H1 (cell line): ENCODE measurements around the gene SOX1. TPM values are rescaled to one million over a fixed set of nuclear protein-coding genes. Genes with fewer than 3 reads are reported as not detected.

Experiments
- CTCF ChIA-PET: fragments of 300-600 bp; sonication (Branson Sonifier 250); formaldehyde crosslinking; loops from one replicate; lab custom pipeline; 2021; ENCODE audit not compliant: partially characterized antibody; lab: Charles Lee
- POLR2A ChIA-PET: fragments of 300-600 bp; sonication (Branson Sonifier 250); formaldehyde crosslinking; loops from one replicate; lab custom pipeline; 2021; ENCODE audit warnings: inconsistent platforms; ENCODE audit not compliant: partially characterized antibody; lab: Charles Lee
- DNase-seq, 2 experiments: peaks; one replicate each; pipeline versions ENCODE4 v3.0.0 to v3.0.0-alpha.2; 2010 to 2022; ENCODE audit warnings: low spot score in 2 of 2, low read depth in 1 of 2, mixed read lengths in 1 of 2
- FAIRE-seq: peaks from 2 replicates; lab custom pipeline; 2011; peaks lifted over from hg19 to GRCh38; lab: Jason Lieb, UNC
- H2AFZ ChIP-seq: 2 replicates; pipeline ENCODE4 v1.8.1; 2012; ENCODE audit warnings: low read length, inconsistent platforms
- H2AK5ac ChIP-seq: 2 replicates; pipeline ENCODE4 v1.6.1; 2013; ENCODE audit warnings: low read depth, low read length
- H2BK120ac ChIP-seq: replicated peaks from 2 replicates; pipeline ENCODE3; 2013; ENCODE audit warnings: low read depth, low read length, inconsistent platforms
- H2BK12ac ChIP-seq: 2 replicates; pipeline ENCODE4 v1.6.1; 2013; ENCODE audit warnings: low read depth, low read length
- H2BK15ac ChIP-seq: 2 replicates; pipeline ENCODE4 v1.6.1; 2013; ENCODE audit warnings: low read length
- H2BK20ac ChIP-seq: 2 replicates; pipeline ENCODE4 v1.6.1; 2013; ENCODE audit warnings: low read length
- H2BK5ac ChIP-seq: 2 replicates; pipeline ENCODE4 v1.6.1; 2013; ENCODE audit warnings: low read depth, low read length
- H3K14ac ChIP-seq: 2 replicates; pipeline ENCODE4 v1.6.1; 2013; ENCODE audit warnings: inconsistent platforms; ENCODE audit not compliant: insufficient read length
- H3K18ac ChIP-seq: 2 replicates; pipeline ENCODE4 v1.6.1; 2013; ENCODE audit warnings: low read length; ENCODE audit errors: extremely low read depth
- H3K23ac ChIP-seq: 2 replicates; pipeline ENCODE4 v1.6.1; 2013; ENCODE audit warnings: inconsistent platforms; ENCODE audit not compliant: insufficient read length
- H3K23me2 ChIP-seq: 2 replicates; pipeline ENCODE4 v1.6.1; 2013; ENCODE audit warnings: low read depth, low read length
- H3K27ac ChIP-seq: 2 replicates; pipeline ENCODE4 v1.6.1; 2011; ENCODE audit warnings: low read depth, low read length, inconsistent platforms
- H3K27me3 ChIP-seq, 4 experiments: replicated peaks in 1 of 4; 1 replicate in 1 of 4; 2 replicates in 3 of 4; pipeline versions ENCODE4 v1.6.1 to v1.8.1; 2011 to 2013; ENCODE audit warnings: low read length in 3 of 4, mild to moderate bottlenecking in 3 of 4, inconsistent platforms in 2 of 4, mixed read lengths in 2 of 4, moderate library complexity in 1 of 4; ENCODE audit not compliant: control insufficient read depth in 3 of 4, insufficient read depth in 3 of 4; ENCODE audit errors: extremely low read depth in 1 of 4
- H3K36me3 ChIP-seq, 4 experiments: 2 replicates each; pipeline versions ENCODE4 v1.6.1 to v1.8.1; 2011 to 2013; ENCODE audit warnings: mild to moderate bottlenecking in 4 of 4, low read length in 3 of 4, moderate library complexity in 2 of 4, control low read depth in 1 of 4, inconsistent platforms in 1 of 4; ENCODE audit not compliant: insufficient read depth in 4 of 4, control insufficient read depth in 2 of 4
- H3K4ac ChIP-seq: replicated peaks from 2 replicates; pipeline ENCODE3; 2013; ENCODE audit warnings: low read length, low read depth, mixed read lengths, inconsistent platforms; ENCODE audit not compliant: insufficient read length
- H3K4me1 ChIP-seq, 4 experiments: replicated peaks in 1 of 4; 1 replicate in 1 of 4; 2 replicates in 3 of 4; pipeline versions ENCODE4 v1.6.1 to v1.8.1; 2011 to 2013; ENCODE audit warnings: low read length in 3 of 4, inconsistent platforms in 2 of 4, mixed read lengths in 1 of 4; ENCODE audit not compliant: insufficient read depth in 4 of 4, control insufficient read depth in 3 of 4
- H3K4me2 ChIP-seq, 2 experiments: 2 replicates each; pipeline versions ENCODE4 v1.6.1 to v1.8.1; 2011 to 2013; ENCODE audit warnings: low read depth in 2 of 2, low read length in 2 of 2, control low read depth in 1 of 2, inconsistent platforms in 1 of 2, mild to moderate bottlenecking in 1 of 2; ENCODE audit not compliant: insufficient read depth in 1 of 2
- H3K4me3 ChIP-seq, 4 experiments: fragments of 200-600, 300-600 bp in 1 of 4; sonication (generic), shearing (Covaris generic), sonication (Bioruptor Twin) in 1 of 4; 2 replicates each; pipeline versions ENCODE4 v1.5.1 to v1.8.1; 2011 to 2016; ENCODE audit warnings: low read length in 4 of 4, low read depth in 3 of 4, control low read depth in 2 of 4, inconsistent platforms in 2 of 4, mild to moderate bottlenecking in 2 of 4, mixed read lengths in 1 of 4, moderate library complexity in 1 of 4; ENCODE audit not compliant: insufficient read depth in 2 of 4; ENCODE audit errors: extremely low read depth in 1 of 4
- H3K56ac ChIP-seq: replicated peaks from 2 replicates; pipeline ENCODE3; 2013; ENCODE audit warnings: low read depth, mild to moderate bottlenecking, mixed read lengths, low read length, inconsistent platforms; ENCODE audit not compliant: insufficient read length
- H3K79me1 ChIP-seq: 2 replicates; pipeline ENCODE4 v1.6.1; 2013; ENCODE audit warnings: low read depth, low read length, control low read depth
- H3K79me2 ChIP-seq, 2 experiments: 2 replicates each; pipeline versions ENCODE4 v1.6.1 to v1.8.1; 2012 to 2013; ENCODE audit warnings: low read length in 2 of 2, mild to moderate bottlenecking in 2 of 2, inconsistent platforms in 1 of 2; ENCODE audit not compliant: insufficient read depth in 2 of 2, control insufficient read depth in 1 of 2
- H3K9ac ChIP-seq, 4 experiments: replicated peaks in 1 of 4; 1 replicate in 1 of 4; 2 replicates in 3 of 4; pipeline versions ENCODE4 v1.6.1 to v1.8.1; 2011 to 2013; ENCODE audit warnings: low read depth in 3 of 4, low read length in 3 of 4, control low read depth in 2 of 4, mild to moderate bottlenecking in 2 of 4, moderate library complexity in 2 of 4, inconsistent platforms in 1 of 4; ENCODE audit errors: extremely low read depth in 1 of 4
- H3K9me3 ChIP-seq, 2 experiments: 2 replicates each; pipeline versions ENCODE4 v1.6.1 to v1.8.1; 2012 to 2013; ENCODE audit warnings: mild to moderate bottlenecking in 2 of 2, moderate library complexity in 2 of 2, control low read depth in 1 of 2, inconsistent platforms in 1 of 2, low read depth in 1 of 2, low read length in 1 of 2, mixed read lengths in 1 of 2; ENCODE audit not compliant: insufficient read depth in 2 of 2
- H4K20me1 ChIP-seq, 2 experiments: replicated peaks in 1 of 2; 2 replicates each; pipeline versions ENCODE3 to v1.8.1; 2011 to 2013; ENCODE audit warnings: inconsistent platforms in 2 of 2, low read length in 2 of 2, mild to moderate bottlenecking in 1 of 2; ENCODE audit not compliant: insufficient read depth in 2 of 2, control insufficient read depth in 1 of 2
- H4K5ac ChIP-seq: 2 replicates; pipeline ENCODE4 v1.6.1; 2013; ENCODE audit warnings: low read length, low read depth, mixed read lengths, inconsistent platforms; ENCODE audit not compliant: insufficient read length
- H4K8ac ChIP-seq: 2 replicates; pipeline ENCODE4 v1.8.0; 2013; ENCODE audit warnings: mild to moderate bottlenecking, moderate library complexity, low read length, inconsistent platforms; ENCODE audit not compliant: insufficient read depth; ENCODE audit errors: extremely low read depth
- H4K91ac ChIP-seq: replicated peaks from 2 replicates; pipeline ENCODE3; 2013; ENCODE audit warnings: low read length, mixed read lengths, inconsistent platforms; ENCODE audit not compliant: insufficient read length
- BCL11A ChIP-seq, 2 experiments: IDR thresholded peaks; one replicate each; pipeline ENCODE4 v1.6.1; 2011; ENCODE audit warnings: low read depth in 2 of 2, low read length in 2 of 2, mild to moderate bottlenecking in 2 of 2
- CTBP2 ChIP-seq: IDR thresholded peaks from 2 replicates; pipeline ENCODE4 v1.7.0; 2011; ENCODE audit warnings: borderline replicate concordance, mild to moderate bottlenecking, moderate library complexity, mixed read lengths, low read length; ENCODE audit not compliant: insufficient read depth, insufficient read length
- FOSL1 ChIP-seq: IDR thresholded peaks from 2 replicates; pipeline ENCODE4 v1.6.1; 2011; ENCODE audit warnings: mild to moderate bottlenecking, low read depth, low read length, moderate library complexity; ENCODE audit not compliant: insufficient read depth
- GABPA ChIP-seq: IDR thresholded peaks from 2 replicates; pipeline ENCODE4 v1.6.1; 2011; ENCODE audit warnings: mild to moderate bottlenecking, low read length, moderate library complexity, borderline replicate concordance; ENCODE audit not compliant: insufficient read depth
- RAD21 ChIP-seq, 2 experiments: IDR thresholded peaks in 1 of 2; conservative IDR thresholded peaks in 1 of 2; 2 replicates each; pipeline ENCODE4 v1.6.1; 2011; ENCODE audit warnings: low read depth in 2 of 2, low read length in 2 of 2, improper control_type of control experiment in 1 of 2, inconsistent platforms in 1 of 2, mild to moderate bottlenecking in 1 of 2, moderate library complexity in 1 of 2
- RBBP5 ChIP-seq: IDR thresholded peaks from 2 replicates; pipeline ENCODE4 v1.7.1; 2012; ENCODE audit warnings: low read depth, mild to moderate bottlenecking, inconsistent platforms, low read length, moderate library complexity, borderline replicate concordance
- SIN3A ChIP-seq, 2 experiments: IDR thresholded peaks in 1 of 2; conservative IDR thresholded peaks in 1 of 2; 2 replicates each; pipeline ENCODE4 v1.6.1; 2011 to 2012; ENCODE audit warnings: low read length in 2 of 2, improper control_type of control experiment in 1 of 2, low read depth in 1 of 2, mild to moderate bottlenecking in 1 of 2
- SIRT6 ChIP-seq: IDR thresholded peaks from one replicate; pipeline ENCODE4 v1.7.1; 2012; ENCODE audit warnings: low read length, inconsistent platforms
- TAF1 ChIP-seq: IDR thresholded peaks from 2 replicates; pipeline ENCODE4 v1.6.1; 2011; ENCODE audit warnings: mild to moderate bottlenecking, low read depth, low read length
- WGBS, 2 experiments: shearing (Covaris generic) in 1 of 2; methylation state at CpG; one replicate each; pipeline versions ENCODE4 v1.1.6 to v1.1.7; 2013 to 2015; ENCODE audit warnings: low lambda C conversion rate in 2 of 2, mixed read lengths in 2 of 2, inconsistent platforms in 1 of 2, low coverage in 1 of 2, missing lambda C conversion rate in 1 of 2; ENCODE audit not compliant: insufficient replicate concordance in 2 of 2, insufficient coverage in 1 of 2, insufficient read length in 1 of 2; ENCODE audit errors: extremely low coverage in 1 of 2, missing lambda C conversion rate in 1 of 2; 5-methylcytosine and 5-hydroxymethylcytosine counted together
- polyA plus RNA-seq, 7 experiments: library from polyadenylated mRNA; depleted of rRNA in 3 of 7; stranded (reverse) in 5 of 7; unstranded in 2 of 7; fragments of >200 nt in 5 of 7; fragments of 200-250 nt in 2 of 7; gene quantifications; 1 replicate in 5 of 7; 2 replicates in 1 of 7; 4 replicates in 1 of 7; pipeline versions ENCODE4 v1.2.1 to v1.2.3, GENCODE V29; 2011 to 2013; ENCODE audit warnings: missing spikeins in 2 of 7, mixed read lengths in 2 of 7
- total RNA-seq: library from RNA; stranded (reverse); fragmentation: NEBNext Ultra II Directional; extraction: Animal tissue kit (Norgen Biotek cat#: 25700); gene quantifications from 2 replicates; pipeline ENCODE4 v1.2.1, GENCODE V29; 2021

SOX1 gene
- total and polyA plus RNA-seq, 2 of the 8 experiments (the other 6 are each of a cell fraction or from before 2014, with no cell fraction given): 0.03 to 0.09 TPM

- H3K27me3 ChIP-seq: peaks cover 91 to 100% (median 97%) of the 10 kb centered on the region in 4 experiments
- H3K9me3 ChIP-seq: no peaks in the 10 kb centered on the region; a peak in 1 of 4 replicates
- H3K9ac ChIP-seq: no peak overlapping the region
- no peak overlapping the region for H2BK12ac ChIP-seq
- peaks cover 13 to 22% of the 10 kb centered on the region in 2 experiments for H4K20me1 ChIP-seq
- ChIA-PET CTCF (no interaction called here), POLR2A (interaction anchor here (0.6 to 5.1 kb wide), 3 partner anchors 14 to 883 kb away, joined by 3 to 25 read pairs (median 4); no protein-coding TSS in a partner anchor)
- no peak overlapping the region for H4K5ac ChIP-seq
- H3K14ac ChIP-seq: no peak overlapping the region
- H3K79me2 ChIP-seq: no peaks in the 10 kb centered on the region
- H3K4ac ChIP-seq: no peak overlapping the region
- H3K23me2 ChIP-seq: peaks cover 5% of the 10 kb centered on the region; the same call in 1 of the 2 replicates
- no peak overlapping the region for H3K23ac ChIP-seq
- H3K4me1 ChIP-seq: peaks cover 3 to 36% (median 21%) of the 10 kb centered on the region in 4 experiments
- no peak overlapping the region for H2BK120ac ChIP-seq
- peaks cover 0 to 6% (median 0%) of the 10 kb centered on the region in 4 experiments; a peak in 1 of 8 replicates for H3K36me3 ChIP-seq
- H4K91ac ChIP-seq: no peak overlapping the region
- no peak overlapping the region for H2AK5ac ChIP-seq
- no peak overlapping the region for H3K27ac ChIP-seq
- no peak overlapping the region for H2BK15ac ChIP-seq
- no peak overlapping the region for H2BK20ac ChIP-seq
- DNase-seq (peak in 1 of 2 experiments; percentile 79), FAIRE-seq (no peak)
- H3K56ac ChIP-seq: no peak overlapping the region
- no peak overlapping the region for H2AFZ ChIP-seq
- H3K18ac ChIP-seq: no peak overlapping the region
- H4K8ac ChIP-seq: no peak overlapping the region
- no peaks in the 10 kb centered on the region for H3K79me1 ChIP-seq
- peak overlapping the region in 2 of 4 experiments; percentile 7 to 55; a peak in 3 of 8 replicates for H3K4me3 ChIP-seq
- no peak overlapping the region for H2BK5ac ChIP-seq
- H3K4me2 ChIP-seq: peak overlapping the region; percentile 68 to 69
- WGBS, 2 experiments: 2% methylated on average over 9 of the region's 32 CpGs; no CpG with 5 or more reads in 1 of the 2 experiments
- TF ChIP-seq CTBP2: peak; percentile 6
- TF ChIP-seq FOSL1: no peak
- TF ChIP-seq TAF1: no peak
- TF ChIP-seq BCL11A (IDR thresholded peaks at IDR 0.05; ENCODE audit: low read depth in 2 of 2, low read length in 2 of 2): no peak
- peak; percentile 31; the same call in 1 of the 2 replicates for TF ChIP-seq GABPA
- TF ChIP-seq SIRT6: no peak
- TF ChIP-seq SIN3A (conservative IDR thresholded peaks at IDR 0.05 in 1 of 2, IDR thresholded peaks at IDR 0.05 in 1 of 2; ENCODE audit: low read depth in 1 of 2, low read length in 2 of 2): no peak
- TF ChIP-seq RBBP5: no peak
- peak in 1 of 2 experiments; percentile 3; a peak in 1 of 4 replicates for TF ChIP-seq RAD21 (IDR thresholded peaks at IDR 0.05 in 1 of 2, conservative IDR thresholded peaks at IDR 0.05 in 1 of 2; ENCODE audit: low read depth in 2 of 2, low read length in 2 of 2)
Measured at GRCh38 chr13:112056284-112056727, 10.6 kb upstream of the SOX1 start.
